Stimulated activated CD4-positive, alpha-beta T cell treated with anti-CD3 and anti-CD28 coated beads, Interleukin-15, amount 100 ng/mL, for 1 hour (primary cell): ENCODE results near the gene PTPRN2.

Experiments used
- DNase-seq, 2 donors: peaks; one replicate each; pipeline ENCODE4 v3.0.0-alpha.2; 2020; ENCODE audit warnings: low read depth in 1 of 2, low spot score in 1 of 2

The PTPRN2 gene

GRCh38 chr7:157762824-157763223 lies 824.8 kb downstream of the PTPRN2 start:
- no peak for DNase-seq

- DNase-seq, result no peak
Observed at GRCh38 chr7:157760004-157760730, 827.5 kb downstream of the PTPRN2 start.

DNA sequence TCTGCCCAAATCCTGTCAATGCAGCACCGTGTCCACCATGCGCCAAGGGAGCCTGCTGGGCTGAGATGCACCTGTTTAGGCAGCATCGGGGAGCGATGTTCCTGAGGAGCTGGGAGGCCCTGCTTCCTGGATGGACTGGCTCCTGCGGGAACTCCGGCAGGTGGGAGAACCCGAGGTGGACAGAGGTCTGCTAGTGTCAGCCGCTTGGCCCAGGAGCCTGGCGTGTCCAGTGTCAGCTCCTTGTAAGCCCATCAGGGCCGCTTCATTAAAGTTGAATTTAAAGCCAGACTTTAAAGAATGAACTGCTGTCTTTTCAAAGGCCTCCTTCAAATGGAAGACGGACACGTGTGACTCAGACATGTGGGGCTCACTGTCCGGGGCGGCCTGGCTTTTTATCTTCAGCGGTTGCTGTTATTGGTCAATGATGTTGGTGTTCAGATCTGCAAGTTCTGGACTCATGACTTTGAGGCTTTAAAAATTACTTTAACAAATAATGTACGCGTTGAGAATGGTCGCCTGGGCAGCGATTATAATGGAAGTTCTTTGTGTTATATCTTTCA lies 828.3 kb downstream of the PTPRN2 start:
- no peak for DNase-seq

- DNase-seq, result no peak
Observed at GRCh38 chr7:157758468-157759245, 829.0 kb downstream of the PTPRN2 start.

- DNase-seq, result no peak
Observed at GRCh38 chr7:157757776-157758467, 829.7 kb downstream of the PTPRN2 start.

DNA sequence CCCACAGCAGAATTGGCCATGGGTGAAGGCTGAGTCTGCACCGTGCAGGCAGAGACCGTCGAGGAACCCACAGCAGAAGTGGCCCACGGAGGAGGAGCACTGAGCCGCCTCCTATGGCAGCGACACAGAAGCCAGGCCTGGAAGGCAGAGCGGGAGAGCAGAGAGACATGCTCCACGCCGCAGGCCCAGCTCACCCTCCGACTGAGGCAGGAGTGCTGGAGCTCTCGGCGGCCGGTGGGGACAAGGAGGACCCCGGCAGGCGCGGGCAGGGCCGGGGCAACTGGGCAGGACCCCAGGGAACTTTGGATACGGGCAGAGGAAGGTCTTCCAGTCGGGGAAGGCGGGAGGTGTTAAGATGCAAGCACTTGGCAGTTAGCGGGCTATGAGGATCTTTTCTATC lies 830.4 kb downstream of the PTPRN2 start:
- DNase-seq, result no peak

DNA sequence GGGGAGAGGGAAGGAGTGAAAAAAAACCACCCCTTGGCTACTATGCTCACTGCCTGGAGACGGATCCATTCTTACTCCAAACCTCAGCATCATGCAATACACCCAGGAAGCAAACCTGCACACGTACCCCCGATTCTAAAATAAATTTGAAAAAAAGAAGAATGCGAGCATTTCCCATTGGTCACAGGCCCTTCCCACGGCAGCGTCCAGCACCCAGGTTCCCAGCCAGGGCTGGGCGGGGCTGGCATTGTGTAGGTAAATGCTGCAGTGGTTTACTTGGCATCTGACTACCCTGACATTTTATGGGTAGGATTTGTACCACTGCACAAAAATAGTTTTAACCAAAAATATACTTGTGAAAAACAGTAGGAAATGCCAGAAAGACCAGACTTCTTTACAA lies 831.9 kb downstream of the PTPRN2 start:
- no peak for DNase-seq

DNA sequence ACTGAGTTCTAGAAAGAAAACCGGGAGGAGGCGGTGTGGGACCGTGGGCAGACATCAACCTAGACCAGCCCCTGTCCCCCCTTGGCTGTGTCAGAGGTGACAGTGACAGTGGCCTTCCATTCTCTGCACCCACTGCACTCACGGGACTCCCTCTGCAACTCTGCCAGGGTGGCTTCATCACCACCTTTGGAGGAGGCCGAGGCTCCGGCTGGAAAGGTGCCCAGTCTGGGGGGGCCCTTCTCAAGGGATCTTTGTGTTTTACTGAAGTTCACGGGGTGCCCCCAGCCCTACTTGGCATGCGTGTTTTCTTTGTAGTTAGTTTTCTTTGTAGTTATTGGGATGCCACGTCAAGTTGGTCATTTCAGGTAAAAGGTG lies 833.2 kb downstream of the PTPRN2 start:
- DNase-seq, result no peak

DNA sequence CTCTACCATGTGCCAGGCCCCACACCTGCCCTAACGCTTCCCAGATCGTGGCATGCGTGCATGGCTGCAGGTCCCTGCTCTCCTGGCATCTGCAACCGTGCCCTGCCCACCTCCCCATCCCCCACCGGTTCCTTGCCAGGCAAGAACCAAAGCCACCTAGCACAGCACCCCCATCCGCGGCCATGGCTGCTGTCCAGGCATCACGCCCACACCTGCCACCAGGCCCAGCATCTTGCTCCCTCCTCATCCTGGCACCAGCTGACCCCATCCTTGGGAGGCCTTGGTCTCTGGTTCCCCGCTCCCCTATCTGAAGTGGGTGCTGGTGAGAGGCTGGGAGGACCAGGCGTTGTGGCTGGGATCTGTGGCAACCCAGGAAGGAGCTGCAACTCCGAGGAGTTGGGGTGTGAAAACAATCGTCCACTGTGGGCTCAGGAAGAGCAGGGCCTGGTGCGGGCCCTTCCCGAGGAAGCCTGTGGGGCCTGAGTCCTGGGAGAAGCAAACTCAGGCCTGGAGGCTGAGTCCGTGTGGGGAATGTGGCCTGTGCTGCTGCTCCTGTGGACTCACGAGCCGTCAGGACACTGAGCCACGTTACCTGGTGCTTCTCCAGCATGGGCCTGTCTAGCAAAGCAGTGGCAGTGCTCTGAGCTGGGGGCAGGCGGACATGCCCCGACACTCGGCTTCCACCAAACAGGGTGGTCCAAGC lies 833.8 kb downstream of the PTPRN2 start:
- DNase-seq, result no peak

- DNase-seq, result no peak
Observed at GRCh38 chr7:157752832-157753291, 834.8 kb downstream of the PTPRN2 start.

- DNase-seq, result no peak
Observed at GRCh38 chr7:157751951-157752673, 835.5 kb downstream of the PTPRN2 start.

DNA sequence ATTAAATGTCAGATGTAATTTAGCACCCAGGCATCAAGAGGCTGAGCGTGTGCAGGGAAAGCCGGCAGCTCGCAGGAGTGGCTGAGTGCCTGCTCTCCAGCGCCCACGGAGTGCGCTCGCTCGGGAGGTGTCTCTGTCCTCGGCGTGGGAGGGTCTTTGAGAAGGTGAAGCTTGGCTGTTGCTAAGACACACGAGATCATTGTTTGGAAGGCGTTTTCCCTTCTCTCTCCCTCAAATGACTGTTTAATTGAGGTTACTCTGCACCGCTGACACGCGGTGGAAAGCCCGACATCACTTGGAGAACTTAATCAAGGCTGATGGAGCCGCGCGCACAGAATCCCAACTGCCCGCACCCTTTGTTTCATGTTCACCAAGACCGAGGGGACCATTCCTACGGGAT lies 836.2 kb downstream of the PTPRN2 start:
- no peak for DNase-seq

- DNase-seq, result no peak
Observed at GRCh38 chr7:157750291-157750690, 837.3 kb downstream of the PTPRN2 start.

DNA sequence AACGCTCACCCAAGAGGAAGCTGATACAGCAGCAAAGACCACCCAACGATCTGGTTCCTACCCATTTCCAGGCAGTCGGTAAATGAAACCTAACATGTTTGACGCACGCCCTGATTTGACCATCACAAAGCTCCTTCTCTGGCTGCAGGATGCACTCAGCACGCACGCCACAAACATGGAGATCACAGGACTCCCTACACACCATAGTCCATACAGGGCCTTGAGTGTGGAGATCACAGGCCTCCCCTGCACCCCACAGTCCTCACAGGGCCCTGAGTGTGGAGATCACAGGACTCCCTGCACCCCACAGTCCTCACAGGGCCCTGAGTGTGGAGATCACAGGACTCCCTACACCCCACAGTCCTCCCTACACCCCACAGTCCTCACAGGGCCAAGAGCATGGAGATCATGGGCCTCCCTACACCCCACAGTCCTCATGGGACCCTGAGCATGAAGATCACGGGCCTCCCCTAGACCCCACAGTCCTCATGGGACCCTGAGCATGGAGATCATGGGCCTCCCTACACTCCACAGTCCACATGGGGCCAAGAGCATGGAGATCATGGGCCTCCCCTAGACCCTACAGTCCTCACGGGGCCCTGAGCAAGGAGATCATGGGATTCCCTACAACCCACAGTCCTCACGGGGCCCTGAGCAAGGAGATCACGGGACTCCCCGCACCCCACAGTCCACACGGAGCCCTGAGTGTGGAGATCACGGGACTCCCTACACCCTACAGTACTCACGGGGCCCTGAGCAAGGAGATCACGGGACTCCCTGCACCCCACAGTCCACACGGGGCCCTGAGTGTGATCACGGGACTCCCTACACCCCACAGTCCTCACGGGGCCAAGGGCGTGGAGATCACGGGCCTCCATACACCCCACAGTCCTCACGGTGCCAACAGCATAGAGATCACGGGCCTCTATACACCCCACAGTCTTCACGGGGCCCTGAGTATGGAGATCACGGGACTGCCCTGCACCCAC lies 841.6 kb downstream of the PTPRN2 start:
- no peak for DNase-seq

- DNase-seq, result no peak
Observed at GRCh38 chr7:157744786-157745601, 842.6 kb downstream of the PTPRN2 start.

DNA sequence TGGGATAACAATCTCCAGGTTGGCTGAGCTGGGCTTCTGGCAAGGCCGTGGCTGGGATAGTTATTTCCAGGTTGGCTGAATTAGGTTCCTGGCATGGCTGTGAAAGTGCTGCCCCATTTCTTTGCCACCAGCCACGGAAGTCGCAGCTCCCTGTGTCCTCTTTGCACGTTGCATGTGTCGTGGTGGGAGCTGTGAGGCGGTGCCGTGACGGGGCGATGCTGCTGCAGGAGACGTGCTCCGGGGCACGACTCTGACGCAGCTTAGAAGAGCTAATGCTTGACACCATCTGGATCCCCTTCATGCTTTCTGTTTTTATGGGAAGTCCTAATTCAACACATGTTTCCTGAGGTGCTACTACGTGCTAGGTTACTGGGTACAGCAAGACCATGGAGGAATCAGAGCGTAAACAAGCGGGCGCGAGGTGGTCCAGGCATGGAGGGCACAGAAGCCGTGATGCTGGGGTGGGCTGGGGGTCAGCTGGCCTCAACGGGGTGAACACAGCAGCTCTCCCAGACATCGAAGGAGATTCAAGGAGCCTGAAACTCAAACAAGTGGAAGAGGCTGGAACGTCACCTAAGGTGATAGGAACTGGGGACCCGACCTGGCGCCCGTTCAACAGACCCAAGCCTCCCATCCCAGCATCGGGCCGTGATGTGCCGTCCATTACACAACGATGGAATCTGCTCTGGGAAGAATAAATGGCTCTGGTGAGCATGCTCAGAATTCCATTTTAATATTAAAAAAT lies 843.7 kb downstream of the PTPRN2 start:
- no peak for DNase-seq

- DNase-seq, result no peak
Observed at GRCh38 chr7:157740251-157740798, 847.3 kb downstream of the PTPRN2 start.
